Measurements from ENCODE around the gene EEF1G.
"Not testable (repeated sequence)": the region's sequence is repeated elsewhere in the genome, so short reads cannot be mapped to it uniquely, and the experiment has no call there.

The EEF1G gene

DNA sequence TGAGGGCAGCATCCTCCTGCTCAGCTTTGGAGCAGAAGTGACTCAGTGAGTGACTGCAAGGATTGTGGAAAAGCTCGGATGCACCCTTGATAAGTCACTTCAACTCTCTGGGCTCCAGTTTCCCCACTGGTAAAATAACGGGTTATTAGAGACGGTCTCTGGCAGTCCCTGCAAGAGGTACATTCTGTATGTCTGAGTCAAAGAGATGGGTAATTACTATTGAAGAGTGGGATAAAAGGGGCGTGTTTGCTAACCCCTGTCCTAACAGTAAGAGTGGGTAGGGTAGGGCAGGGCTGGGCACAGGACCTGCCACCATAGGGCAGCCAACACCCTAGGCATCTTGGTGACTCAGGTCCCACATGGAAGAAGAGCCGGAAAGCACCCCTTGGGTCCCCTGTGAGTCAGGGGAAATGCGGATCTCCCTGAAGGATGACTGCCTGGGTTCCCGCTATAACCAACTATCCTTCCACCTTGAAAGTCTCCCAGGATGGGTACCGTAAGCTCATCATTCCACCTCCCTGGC, 19.8 kb downstream of the EEF1G start:
- DNase-seq = no peak

DNA sequence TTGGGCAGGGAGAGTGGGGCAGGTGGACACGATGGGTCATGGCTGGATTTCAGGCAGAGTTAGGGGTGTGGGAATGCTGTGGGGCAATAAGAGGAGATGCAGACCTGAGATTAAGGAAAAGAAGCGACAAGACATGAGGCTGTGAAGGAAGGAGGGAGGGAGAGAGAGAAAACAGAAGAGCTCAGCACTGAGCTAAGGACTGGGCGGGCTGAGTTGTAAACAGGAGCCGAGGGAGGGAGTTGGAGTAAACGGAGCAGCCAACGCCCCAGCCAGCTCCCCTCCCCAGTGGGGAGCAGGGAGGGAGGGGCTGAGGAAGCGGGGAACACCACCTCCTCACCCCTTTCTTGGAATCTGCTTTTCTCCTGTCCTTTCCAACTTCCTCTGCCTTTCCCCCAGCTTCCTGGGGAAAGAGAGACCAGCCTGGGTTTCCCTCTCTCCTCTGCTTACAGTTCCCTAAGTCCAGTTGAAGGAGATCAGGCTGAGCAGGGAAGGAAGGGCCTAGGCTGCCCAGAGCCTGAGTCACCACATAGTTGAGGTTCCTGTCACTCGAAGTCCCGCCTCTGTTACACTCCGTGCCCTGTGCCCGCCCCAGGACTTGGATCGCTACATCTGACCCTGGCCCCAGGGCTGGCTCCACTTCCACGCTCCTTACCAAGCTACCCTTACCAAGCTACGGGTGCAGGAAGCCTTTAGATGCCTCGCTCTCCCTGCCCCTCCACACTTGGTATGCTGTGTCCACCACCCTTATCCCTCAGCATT, 20.4 kb downstream of the EEF1G start:
- peak; percentile 58 for DNase-seq

- DNase-seq = no peak
Measured at GRCh38 chr11:62552485-62553079, 21.1 kb downstream of the EEF1G start.

DNA sequence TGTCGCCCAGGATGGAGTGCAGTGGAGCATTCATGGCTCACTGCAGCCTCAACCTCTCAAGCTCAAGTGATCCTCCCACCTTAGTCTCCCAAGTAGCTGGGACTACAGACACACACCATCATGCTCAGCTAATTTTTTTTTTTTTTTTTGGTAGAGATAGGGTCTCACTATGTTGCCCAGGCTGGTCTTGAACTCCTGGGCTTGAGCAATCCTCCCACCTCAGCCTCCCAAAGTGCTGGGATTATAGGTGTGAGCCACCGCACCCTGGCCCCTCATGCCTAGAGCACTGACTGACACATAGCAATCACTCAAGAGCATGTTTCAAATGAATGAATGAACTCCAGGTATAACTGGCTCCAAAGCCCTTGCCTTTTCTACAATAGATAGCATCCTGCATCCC, 23.2 kb downstream of the EEF1G start:
- not testable (repeated sequence) for DNase-seq

DNA sequence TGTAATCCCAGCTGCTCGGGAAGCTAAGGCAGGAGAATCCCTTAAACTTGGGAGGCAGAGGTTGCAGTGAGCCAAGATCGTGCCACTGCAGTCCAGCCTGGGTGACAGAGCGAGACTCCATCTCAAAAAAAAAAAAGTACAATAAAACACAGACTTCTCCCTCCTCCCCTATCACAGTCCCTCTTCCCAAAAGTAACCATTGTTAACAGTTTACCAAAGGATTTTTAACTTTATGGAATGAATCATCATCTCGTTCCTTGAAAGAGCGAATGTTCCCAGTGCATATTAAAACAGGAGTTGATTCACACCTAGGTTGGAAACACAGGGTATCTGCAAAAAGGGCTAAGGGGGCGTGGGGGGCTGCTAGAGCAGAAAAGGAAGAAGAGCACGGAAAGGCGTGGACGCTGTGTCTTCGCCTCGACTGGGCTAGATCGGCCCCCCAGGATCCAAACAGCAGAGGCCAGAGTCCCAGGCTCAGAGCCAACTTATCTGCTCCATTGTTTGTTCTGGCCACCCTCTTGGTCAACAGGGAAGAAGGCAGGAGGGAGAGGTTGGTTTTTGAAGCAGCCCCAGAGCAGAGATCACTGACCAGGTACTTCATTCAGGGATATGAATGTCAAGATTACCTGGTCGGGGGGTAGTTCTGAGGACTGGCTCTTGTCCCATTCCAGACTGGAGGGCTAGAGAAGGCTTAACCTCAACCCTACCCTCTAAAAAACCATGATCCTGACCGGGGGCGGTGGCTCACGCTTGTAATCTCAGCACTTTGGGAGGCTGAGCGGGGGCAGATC, 25.0 kb downstream of the EEF1G start:
- no peak for DNase-seq

- no peak for DNase-seq
Measured at GRCh38 chr11:62547691-62548281, 25.9 kb downstream of the EEF1G start.

DNA sequence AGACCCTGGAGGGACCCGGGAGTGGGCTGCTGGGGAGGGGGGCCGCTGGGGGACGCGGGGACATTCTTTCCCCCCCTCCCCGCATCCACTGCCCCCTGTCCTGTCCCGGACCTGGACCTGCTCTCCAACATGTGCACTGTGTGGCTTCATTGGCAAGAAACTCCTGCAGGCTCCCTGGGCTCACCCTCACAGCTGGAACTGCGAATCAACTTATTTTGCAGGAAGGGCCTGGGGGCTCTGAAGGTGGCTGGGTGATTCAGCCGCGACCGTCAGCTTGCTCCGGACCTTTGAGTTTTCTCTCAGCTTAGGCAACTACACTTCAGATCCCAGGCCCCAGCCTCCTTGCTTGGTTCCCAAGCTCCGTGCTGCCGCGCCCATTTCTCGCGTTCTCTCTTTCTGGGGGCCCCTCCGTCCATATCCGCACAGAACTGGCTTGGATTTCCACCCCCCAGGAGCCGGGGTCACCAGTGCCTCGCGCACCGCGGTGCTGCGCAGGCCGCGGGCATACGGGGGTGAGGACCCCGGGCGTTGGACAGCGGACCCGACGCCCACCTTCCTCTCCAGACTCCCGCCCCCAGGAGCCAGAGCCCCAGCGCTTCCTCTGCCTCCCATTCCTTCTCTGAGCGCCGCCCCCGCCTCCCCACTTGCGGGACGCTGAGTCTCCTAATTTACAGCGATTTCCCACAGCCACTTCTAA, 26.6 kb downstream of the EEF1G start:
- DNase-seq = no peak

DNA sequence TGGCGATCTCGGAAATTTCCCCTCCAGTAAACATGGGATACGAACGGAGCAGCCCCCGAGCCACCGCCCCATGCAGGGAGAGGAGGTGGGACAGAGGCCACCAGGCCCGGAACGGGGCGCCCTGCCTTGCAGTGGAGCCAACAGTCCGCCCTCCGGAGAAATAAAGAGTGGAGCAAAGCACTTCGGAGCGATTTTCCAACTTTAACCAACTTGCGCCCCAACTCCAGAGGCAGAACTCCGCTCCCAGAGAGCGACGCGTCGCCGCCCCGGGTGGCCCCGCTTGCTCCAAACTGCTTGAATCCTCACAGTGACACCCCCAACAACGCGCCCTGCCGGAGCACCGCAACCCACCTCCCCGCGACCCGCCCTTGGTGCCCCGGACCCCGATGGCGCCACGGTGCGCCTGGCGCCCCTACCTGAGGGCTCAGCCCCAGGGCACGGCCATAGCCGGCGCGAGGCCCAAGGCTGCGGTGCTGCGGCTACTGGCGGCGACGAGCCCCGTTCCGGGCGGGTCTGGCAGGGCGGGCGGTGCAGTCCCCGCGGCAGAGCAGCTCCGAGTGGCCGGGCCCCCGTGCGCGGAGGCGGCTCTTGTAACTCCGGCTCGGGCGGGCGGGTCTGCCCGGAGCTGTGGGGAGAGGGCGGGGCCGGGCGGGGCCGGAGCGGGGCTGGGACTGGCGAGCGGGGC, 27.3 kb downstream of the EEF1G start, which contains the start of gene AHNAK:
Gene AHNAK (minus strand): TSS at position 563 of the 685 bp plus-strand sequence. CDS start 10,708 bp downstream, outside the sequence.
- peak; percentile 61 for DNase-seq

DNA sequence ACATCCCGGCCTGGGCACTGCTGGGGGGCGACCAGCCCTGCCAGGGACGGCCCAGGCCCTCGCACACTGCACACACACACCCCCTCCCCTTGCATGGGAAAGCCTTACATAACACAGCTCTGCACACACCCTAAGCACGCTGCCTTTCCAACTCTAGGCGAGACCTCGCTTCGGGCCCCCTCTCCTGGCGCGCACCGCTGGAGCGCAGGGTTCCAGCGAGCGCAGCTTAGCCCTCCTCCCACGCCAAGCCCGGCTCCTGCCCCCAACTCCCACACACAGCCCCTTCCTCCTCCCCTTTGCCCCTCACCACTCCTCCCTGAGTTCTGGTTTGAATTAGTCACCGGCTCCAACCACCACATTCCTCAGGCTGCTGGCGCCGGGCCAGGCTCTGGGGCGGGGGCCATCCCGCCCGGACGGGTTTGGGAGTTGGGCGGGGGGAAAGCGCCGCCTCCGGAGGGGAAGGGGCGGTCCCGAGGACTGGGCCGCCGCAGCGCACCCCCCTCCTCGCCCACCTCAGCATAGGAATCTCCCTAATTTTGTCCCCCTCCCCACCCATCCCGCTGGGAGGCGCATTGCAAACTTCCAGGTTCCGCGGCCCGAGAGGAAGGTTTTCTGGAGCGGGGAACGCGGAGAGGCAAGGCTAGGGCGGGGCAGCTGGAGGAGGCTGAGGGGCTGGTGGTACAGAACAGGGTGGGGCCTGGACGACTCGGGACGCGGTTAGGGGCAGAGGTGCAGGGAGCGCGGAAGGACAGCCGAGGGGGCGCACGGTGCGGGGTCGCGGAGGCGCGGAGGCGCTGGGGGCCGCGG, 28.1 kb downstream of the EEF1G start:
- DNase-seq = peak; percentile 62

- DNase-seq = no peak
Measured at GRCh38 chr11:62544581-62545436, 28.9 kb downstream of the EEF1G start.

DNA sequence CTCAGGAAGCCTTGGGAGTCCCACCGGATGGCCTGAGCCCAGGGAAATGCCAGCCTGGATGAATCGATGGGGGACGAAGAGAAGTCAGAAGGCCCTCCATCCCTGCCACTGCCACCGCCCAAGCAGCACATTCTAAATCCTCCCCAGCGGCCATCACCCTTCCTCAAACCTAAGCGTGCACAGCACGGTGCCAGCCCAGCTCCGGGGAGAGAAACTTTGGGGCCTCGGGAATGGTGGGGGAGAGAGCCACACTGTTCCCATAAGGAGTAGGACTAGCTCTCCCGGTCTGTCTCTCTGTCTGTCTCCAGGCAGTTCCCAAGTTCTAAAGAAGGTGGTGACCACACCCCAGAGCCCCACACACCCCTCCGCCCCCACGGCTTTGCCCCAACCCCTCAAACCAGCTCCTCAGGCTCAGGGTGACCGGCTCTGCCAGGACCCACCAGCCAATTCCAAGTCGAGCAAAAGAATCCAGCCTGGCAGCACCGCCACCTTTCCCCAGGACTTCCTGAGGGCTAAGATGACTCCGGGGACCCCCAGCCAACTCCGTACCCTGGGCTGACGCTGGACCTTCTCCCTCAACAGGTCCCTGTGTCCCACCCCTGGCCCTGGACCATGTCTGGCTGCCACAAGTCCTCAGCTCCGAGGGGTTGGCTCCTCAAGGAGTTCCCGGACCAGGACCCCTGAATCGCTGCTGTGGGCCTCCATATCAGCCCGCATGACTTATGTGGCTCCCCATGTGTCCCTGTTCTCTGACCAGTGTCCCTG, 29.8 kb downstream of the EEF1G start:
- DNase-seq = no peak

GRCh38 chr11:62542750-62543567, 30.7 kb downstream of the EEF1G start:
- DNase-seq = peak; percentile 68

DNA sequence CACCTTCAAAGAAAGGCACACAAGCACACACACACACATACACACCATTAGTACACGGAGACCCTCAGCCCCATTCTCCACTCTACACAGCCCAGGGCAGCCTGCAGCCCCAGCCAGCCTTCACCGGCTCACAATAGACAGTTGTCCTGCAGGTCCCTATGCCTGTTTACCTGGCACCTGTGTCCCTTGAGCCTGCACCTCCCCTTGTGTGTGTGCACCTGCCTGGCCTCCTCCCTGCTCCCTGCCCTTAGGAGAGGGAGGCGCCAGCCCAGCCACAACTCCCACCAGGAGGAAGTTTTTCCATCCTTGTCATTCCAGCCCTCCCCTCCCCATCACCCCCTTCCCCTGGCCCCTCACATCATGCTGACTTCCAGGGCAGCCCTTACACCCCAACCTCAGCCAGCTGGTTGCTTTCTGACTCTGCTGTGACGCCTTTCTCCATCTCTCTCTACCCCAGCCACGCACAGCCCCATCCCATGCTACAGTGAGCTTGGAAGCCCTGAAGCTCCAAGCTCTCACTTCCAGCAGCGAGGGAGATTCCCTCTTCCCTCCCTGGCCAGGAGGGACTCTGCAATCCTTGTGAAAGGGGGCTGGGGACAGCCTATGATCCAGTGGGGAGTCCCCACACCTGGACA, 31.5 kb downstream of the EEF1G start:
- no peak for DNase-seq

DNA sequence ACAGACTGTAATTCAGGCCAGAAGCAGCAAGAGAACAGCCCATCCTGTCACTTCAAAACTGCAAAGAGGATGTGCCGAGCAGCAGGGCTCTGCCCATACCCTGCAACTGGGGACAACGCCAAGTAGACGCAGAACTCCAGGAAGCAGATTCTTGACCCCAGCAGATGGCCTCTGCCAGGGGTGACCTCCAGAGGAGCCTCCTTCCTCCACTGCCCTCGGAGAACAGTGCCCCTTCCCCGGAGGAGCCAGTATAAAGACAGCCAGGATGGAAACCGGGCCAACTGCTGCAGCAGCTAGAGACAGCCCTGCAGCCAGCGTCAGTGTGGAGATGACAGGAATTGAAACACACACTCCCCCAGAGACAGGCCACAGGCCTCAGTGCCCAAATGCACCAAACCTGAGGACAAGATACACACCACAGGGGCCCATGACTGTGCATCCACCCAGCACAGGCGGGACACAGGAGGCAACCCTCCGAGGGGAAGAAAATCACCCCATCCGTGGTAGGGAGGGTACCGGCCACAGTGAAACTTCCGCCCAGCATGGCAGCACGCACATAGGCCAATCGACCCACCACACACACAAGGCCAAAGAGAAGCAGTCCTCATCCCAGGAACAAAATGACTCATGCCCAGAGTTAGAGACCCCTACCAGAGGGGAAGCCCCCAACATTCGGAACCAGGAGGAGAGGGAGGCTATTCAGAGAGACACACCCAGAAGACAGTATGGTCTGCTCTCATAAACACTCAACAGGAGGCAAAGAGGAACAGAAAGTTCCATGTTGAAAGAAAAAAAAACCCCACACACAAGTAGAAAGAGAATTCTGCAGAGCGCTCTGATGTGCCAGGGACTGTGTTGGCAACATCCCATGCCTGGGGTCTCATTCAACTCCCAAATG, 32.6 kb downstream of the EEF1G start:
- no peak for DNase-seq

DNA sequence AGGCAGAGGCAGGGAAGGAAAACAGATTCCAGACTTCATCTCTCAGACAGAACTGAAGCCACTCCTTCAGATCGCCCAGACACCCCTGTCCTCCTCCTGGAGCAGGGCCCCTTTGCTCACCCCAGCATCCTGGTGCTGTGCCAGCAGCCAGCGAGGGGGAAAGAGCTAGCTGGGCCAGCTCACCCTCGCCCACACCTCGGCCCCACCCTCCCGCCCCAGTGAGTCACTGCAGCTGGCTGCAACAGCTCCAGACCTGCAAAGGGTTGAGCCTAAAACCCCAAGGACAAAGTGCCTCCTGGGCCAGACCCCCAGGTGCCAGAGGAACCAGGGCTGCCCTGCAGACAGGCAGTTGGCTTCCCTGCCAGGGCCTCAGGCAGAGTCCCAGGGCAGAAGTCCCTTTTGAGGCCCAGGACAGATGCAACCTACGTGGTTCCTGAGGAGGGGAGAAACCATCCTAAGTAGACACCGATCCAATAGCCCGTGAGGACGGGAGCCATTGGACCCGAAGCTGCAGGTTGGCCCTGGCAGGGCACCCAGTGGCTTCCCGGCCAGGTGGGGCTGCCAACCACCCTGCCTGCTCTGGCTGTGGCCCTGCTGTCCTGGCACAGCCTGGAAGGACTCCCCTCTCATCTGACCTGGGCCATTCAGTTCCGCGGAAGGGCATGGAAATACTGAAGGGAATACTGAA, 34.3 kb downstream of the EEF1G start:
- peak; percentile 43 for DNase-seq

Data from effector CD4-positive, alpha-beta T cell (primary cell).